ENCODE data around the gene CCDC122. TPM values are rescaled to one million over a fixed set of nuclear protein-coding genes. Genes with fewer than 3 reads are reported as not detected.

CCDC122 gene
- total and polyA plus RNA-seq, 2 of the 8 experiments (the other 6 are each of a cell fraction or from before 2014, with no cell fraction given) = 2.9 to 5.8 TPM

DNA sequence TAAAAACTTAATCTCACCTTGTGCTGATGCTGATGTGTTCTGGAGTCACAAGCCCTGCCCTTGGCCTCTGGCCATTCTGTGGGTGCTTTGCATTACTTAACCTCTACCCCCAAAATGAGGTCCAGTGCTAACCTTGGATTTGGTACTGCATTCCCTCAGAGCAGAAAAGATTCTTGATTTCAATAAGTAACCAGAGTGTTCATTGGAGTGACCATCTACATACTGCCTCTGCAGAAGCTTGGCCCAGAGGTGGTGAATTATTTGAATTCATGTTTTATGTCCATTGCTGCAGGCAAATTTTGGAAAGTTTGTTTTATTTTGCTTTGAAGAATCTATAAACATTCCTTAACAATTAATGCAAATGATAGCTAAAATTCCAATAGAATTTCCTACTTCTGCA lies 85.1 kb downstream of the CCDC122 start:
- no peak overlapping the region for H3K4me2 ChIP-seq (ENCODE audit: insufficient read depth in 1 of 2, low read depth in 2 of 2, low read length in 2 of 2)
- no peak overlapping the region for H3K14ac ChIP-seq (ENCODE audit: insufficient read length)
- no peak overlapping the region for H3K4ac ChIP-seq (replicated peaks; ENCODE audit: insufficient read length, low read depth, low read length)
- no peaks in the 10 kb centered on the region for H3K9me3 ChIP-seq (ENCODE audit: insufficient read depth in 2 of 2, low read depth in 1 of 2, low read length in 1 of 2)
- H3K36me3 ChIP-seq (ENCODE audit: control insufficient read depth in 2 of 4, insufficient read depth in 4 of 4, low read length in 3 of 4) = no peaks in the 10 kb centered on the region
- H2AK5ac ChIP-seq (ENCODE audit: low read depth, low read length) = no peak overlapping the region
- CTCF ChIA-PET (ENCODE audit: partially characterized antibody) = no interaction called here
- H3K27me3 ChIP-seq (replicated peaks in 1 of 4; ENCODE audit: control insufficient read depth in 3 of 4, extremely low read depth in 1 of 4, insufficient read depth in 3 of 4, low read length in 3 of 4) = no peaks in the 10 kb centered on the region; a peak in 1 of 7 replicates
- no peaks in the 10 kb centered on the region for H4K20me1 ChIP-seq (replicated peaks in 1 of 2; ENCODE audit: control insufficient read depth in 1 of 2, insufficient read depth in 2 of 2, low read length in 2 of 2)
- H2AFZ ChIP-seq (ENCODE audit: low read length) = no peak overlapping the region
- no peak overlapping the region for H3K9ac ChIP-seq (replicated peaks in 1 of 4; ENCODE audit: extremely low read depth in 1 of 4, low read depth in 3 of 4, low read length in 3 of 4)
- H3K4me3 ChIP-seq (ENCODE audit: extremely low read depth in 1 of 4, insufficient read depth in 2 of 4, low read depth in 3 of 4, low read length in 4 of 4) = no peak overlapping the region
- H3K23ac ChIP-seq (ENCODE audit: insufficient read length) = no peak overlapping the region
- H3K4me1 ChIP-seq (replicated peaks in 1 of 4; ENCODE audit: control insufficient read depth in 3 of 4, insufficient read depth in 4 of 4, low read length in 3 of 4) = no peaks in the 10 kb centered on the region
- H2BK20ac ChIP-seq (ENCODE audit: low read length) = no peak overlapping the region
- H3K56ac ChIP-seq (replicated peaks; ENCODE audit: insufficient read length, low read depth, low read length) = no peak overlapping the region
- FAIRE-seq (no peak), DNase-seq (ENCODE audit: low read depth in 1 of 2, low spot score in 2 of 2) (no peak)
- no peak overlapping the region for H3K18ac ChIP-seq (ENCODE audit: extremely low read depth, low read length)
- no peak overlapping the region for H3K27ac ChIP-seq (ENCODE audit: low read depth, low read length)
- no peaks in the 10 kb centered on the region for H3K23me2 ChIP-seq (ENCODE audit: low read depth, low read length)
- H2BK12ac ChIP-seq (ENCODE audit: low read depth, low read length) = no peak overlapping the region
- H3K79me2 ChIP-seq (ENCODE audit: control insufficient read depth in 1 of 2, insufficient read depth in 2 of 2, low read length in 2 of 2) = no peaks in the 10 kb centered on the region
- POLR2A ChIA-PET (ENCODE audit: partially characterized antibody) = no interaction called here
- no peak overlapping the region for H4K8ac ChIP-seq (ENCODE audit: extremely low read depth, insufficient read depth, low read length)
- H4K91ac ChIP-seq (replicated peaks; ENCODE audit: insufficient read length, low read length) = no peak overlapping the region
- H2BK15ac ChIP-seq (ENCODE audit: low read length) = no peak overlapping the region
- H4K5ac ChIP-seq (ENCODE audit: insufficient read length, low read depth, low read length) = no peak overlapping the region
- H2BK120ac ChIP-seq (replicated peaks; ENCODE audit: low read depth, low read length) = no peak overlapping the region
- H2BK5ac ChIP-seq (ENCODE audit: low read depth, low read length) = no peak overlapping the region
- no peaks in the 10 kb centered on the region for H3K79me1 ChIP-seq (ENCODE audit: low read depth, low read length)
- TF ChIP-seq EGR1 (IDR thresholded peaks at IDR 0.05; ENCODE audit: borderline replicate concordance, low read depth, low read length) = no peak
- TF ChIP-seq TCF12 (IDR thresholded peaks at IDR 0.05; ENCODE audit: low read depth, low read length) = no peak
